Parathyroid adenoma (tissue), 2 donors: ENCODE data around the gene COL26A1.

Experiments
- H2AFZ ChIP-seq: fragments of 300-600 bp; sonication (generic); one replicate; pipeline ENCODE4 v1.7.0; 2017; ENCODE audit warnings: antibody characterized with exemption, mild to moderate bottlenecking
- H3K27ac ChIP-seq: fragments of 300-600 bp; sonication (generic); one replicate; pipeline ENCODE4 v1.7.0; 2017
- H3K27me3 ChIP-seq: fragments of 300-600 bp; sonication (generic); one replicate; pipeline ENCODE4 v1.7.0; 2017; ENCODE audit warnings: low read length; ENCODE audit not compliant: control insufficient read depth, insufficient read depth
- H3K36me3 ChIP-seq: fragments of 300-600 bp; sonication (generic); one replicate; pipeline ENCODE4 v1.7.0; 2017; ENCODE audit warnings: low read length; ENCODE audit not compliant: control insufficient read depth, insufficient read depth
- H3K4me1 ChIP-seq: fragments of 300-600 bp; sonication (generic); one replicate; pipeline ENCODE4 v1.7.0; 2017; ENCODE audit warnings: control low read depth
- H3K4me2 ChIP-seq: fragments of 300-600 bp; sonication (generic); one replicate; pipeline ENCODE4 v1.7.0; 2017; ENCODE audit warnings: low read length
- H3K4me3 ChIP-seq: fragments of 300-600 bp; sonication (generic); one replicate; pipeline ENCODE4 v1.7.0; 2017; ENCODE audit warnings: low read depth, low read length
- H3K79me2 ChIP-seq: fragments of 300-600 bp; sonication (generic); one replicate; pipeline ENCODE4 v1.7.0; 2017; ENCODE audit warnings: control low read depth
- H3K9ac ChIP-seq: fragments of 300-600 bp; sonication (generic); one replicate; pipeline ENCODE4 v1.7.0; 2017; ENCODE audit warnings: mild to moderate bottlenecking
- H3K9me3 ChIP-seq: fragments of 300-600 bp; sonication (generic); one replicate; pipeline ENCODE4 v1.7.0; 2017; ENCODE audit warnings: low read length; ENCODE audit not compliant: control insufficient read depth
- TF ChIP-seq, protein P1 (sequence below): fragments of 300-600 bp; sonication (generic); IDR thresholded peaks from one replicate; pipeline ENCODE4 v1.7.0; 2017; ENCODE audit warnings: antibody characterized with exemption, mild to moderate bottlenecking
- donor health status: primary hyperparathyroidism.

Gene COL26A1

DNA sequence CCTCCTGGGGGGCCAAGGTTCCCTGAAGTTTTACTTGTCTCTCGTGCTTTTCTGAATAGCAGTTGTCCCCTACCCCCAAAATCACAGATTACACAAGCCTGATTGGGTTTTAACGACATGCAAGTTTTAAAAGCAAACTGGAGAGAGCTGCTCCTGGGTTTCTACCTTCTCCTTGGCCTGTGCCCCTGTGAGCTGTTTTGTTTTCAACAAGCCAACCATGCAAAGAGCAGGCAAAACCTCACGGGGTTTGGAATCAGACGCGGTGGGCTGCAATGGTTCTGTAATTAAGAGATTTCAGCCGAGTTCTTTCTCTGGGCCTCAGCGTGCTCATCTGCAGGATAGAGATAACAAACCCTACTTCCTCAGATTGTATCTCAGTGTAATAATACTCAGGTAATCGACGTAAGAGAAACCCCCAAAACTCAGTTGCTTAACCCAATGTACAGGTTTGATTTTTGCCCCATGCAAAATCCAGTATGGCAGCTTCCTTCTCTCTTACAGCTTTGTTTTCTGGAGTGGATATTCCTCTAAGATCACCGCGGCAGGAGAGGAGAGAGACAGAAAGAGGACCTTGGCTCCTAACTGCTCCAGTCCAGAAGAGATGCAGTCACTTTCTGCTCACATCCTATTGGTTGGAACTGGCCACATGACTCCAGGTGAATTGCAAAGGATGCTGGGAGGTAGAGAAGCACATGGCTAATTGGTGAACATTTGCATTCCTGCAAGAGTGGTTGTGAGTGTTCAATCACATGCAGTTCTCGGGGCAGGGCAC is 224.4 kb downstream of the COL26A1 start:
- Histone ChIP-seq H3K9me3 (no peaks in the 10 kb centered on the region), H3K27ac (no peak overlapping the region), H3K4me3 (no peak overlapping the region), H3K27me3 (no peaks in the 10 kb centered on the region), H3K4me1 (no peaks in the 10 kb centered on the region), H3K9ac (no peak overlapping the region), H3K4me2 (no peak overlapping the region), H3K79me2 (no peaks in the 10 kb centered on the region), H2AFZ (no peak overlapping the region), H3K36me3 (no peaks in the 10 kb centered on the region)
- TF ChIP-seq, protein P1, sequence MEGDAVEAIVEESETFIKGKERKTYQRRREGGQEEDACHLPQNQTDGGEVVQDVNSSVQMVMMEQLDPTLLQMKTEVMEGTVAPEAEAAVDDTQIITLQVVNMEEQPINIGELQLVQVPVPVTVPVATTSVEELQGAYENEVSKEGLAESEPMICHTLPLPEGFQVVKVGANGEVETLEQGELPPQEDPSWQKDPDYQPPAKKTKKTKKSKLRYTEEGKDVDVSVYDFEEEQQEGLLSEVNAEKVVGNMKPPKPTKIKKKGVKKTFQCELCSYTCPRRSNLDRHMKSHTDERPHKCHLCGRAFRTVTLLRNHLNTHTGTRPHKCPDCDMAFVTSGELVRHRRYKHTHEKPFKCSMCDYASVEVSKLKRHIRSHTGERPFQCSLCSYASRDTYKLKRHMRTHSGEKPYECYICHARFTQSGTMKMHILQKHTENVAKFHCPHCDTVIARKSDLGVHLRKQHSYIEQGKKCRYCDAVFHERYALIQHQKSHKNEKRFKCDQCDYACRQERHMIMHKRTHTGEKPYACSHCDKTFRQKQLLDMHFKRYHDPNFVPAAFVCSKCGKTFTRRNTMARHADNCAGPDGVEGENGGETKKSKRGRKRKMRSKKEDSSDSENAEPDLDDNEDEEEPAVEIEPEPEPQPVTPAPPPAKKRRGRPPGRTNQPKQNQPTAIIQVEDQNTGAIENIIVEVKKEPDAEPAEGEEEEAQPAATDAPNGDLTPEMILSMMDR = no peak

DNA sequence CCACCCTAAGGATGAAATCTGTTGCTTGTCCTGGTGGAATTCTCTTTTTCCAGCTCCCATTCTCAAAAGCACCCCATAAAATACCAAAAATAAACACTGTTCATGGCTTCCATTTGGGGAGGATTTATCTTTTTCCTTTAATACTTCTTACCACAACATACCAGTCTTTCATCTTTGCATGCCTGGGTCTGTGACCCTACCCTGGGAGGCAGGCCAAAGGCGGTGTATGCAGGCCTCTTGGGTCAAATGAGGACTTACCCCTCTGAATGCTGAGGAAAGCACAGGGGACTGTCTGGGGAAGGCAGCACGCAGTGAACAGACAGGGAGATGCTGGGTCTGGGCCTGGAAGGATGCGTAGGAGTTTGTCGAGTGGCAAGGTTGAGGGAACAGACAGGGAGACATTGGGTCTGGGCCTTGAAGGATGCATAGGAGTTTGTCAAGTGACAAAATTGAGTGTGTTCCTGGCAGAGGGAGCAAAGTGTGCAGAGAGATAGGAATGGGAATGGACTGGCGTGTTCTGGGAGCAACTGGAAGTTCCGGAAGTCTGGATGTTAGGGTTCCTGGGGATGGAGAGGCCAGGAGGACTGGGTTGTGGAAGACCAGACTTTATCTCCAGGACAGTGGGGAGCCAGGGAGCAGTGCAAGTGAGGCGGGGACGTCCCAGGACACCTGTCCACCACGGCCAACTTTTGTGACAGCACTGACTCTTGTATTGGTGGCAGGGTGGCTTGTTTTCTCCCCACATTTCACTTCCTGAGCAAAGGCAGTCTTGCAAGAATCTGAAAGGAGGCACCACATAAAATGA is 225.7 kb downstream of the COL26A1 start:
- H3K27ac ChIP-seq = no peak overlapping the region
- TF ChIP-seq, protein P1 = no peak

DNA sequence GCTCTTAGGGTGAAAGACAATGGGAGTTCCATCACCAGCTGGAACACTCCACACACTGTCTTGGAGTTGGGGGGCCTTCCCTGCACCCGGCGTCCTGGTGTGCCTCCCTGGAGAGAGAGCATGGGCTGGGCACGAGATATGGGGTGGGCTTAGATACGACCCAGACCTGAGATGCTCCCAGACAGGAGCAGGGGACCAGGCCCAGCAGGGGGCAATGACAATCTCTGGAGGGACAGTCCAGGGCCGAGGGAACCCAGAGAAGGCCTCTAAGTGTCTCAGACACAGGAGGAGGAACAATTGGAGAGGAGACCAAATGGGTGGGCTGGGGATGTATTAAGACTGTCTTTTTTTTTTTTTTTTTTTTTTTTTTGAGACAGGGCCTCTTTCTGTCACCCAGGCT is 226.4 kb downstream of the COL26A1 start:
- H3K9me3 ChIP-seq = no peaks in the 10 kb centered on the region
- H3K4me3 ChIP-seq = no peak overlapping the region
- H3K27me3 ChIP-seq = no peaks in the 10 kb centered on the region
- no peak overlapping the region for H3K4me2 ChIP-seq
- no peak overlapping the region for H3K9ac ChIP-seq
- no peaks in the 10 kb centered on the region for H3K79me2 ChIP-seq
- no peaks in the 10 kb centered on the region for H3K4me1 ChIP-seq
- H3K36me3 ChIP-seq = no peaks in the 10 kb centered on the region
- no peak overlapping the region for H2AFZ ChIP-seq
- TF ChIP-seq, protein P1 = no peak
- no peak overlapping the region for H3K27ac ChIP-seq

More for the DNA sequence above, 225.7 kb downstream of the COL26A1 start:
- no peaks in the 10 kb centered on the region for H3K27me3 ChIP-seq
- H3K4me3 ChIP-seq = no peak overlapping the region
- no peaks in the 10 kb centered on the region for H3K79me2 ChIP-seq
- H3K9ac ChIP-seq = no peak overlapping the region
- H3K9me3 ChIP-seq = no peaks in the 10 kb centered on the region
- H3K4me1 ChIP-seq = no peaks in the 10 kb centered on the region
- no peak overlapping the region for H2AFZ ChIP-seq
- H3K36me3 ChIP-seq = no peaks in the 10 kb centered on the region
- H3K4me2 ChIP-seq = no peak overlapping the region

DNA sequence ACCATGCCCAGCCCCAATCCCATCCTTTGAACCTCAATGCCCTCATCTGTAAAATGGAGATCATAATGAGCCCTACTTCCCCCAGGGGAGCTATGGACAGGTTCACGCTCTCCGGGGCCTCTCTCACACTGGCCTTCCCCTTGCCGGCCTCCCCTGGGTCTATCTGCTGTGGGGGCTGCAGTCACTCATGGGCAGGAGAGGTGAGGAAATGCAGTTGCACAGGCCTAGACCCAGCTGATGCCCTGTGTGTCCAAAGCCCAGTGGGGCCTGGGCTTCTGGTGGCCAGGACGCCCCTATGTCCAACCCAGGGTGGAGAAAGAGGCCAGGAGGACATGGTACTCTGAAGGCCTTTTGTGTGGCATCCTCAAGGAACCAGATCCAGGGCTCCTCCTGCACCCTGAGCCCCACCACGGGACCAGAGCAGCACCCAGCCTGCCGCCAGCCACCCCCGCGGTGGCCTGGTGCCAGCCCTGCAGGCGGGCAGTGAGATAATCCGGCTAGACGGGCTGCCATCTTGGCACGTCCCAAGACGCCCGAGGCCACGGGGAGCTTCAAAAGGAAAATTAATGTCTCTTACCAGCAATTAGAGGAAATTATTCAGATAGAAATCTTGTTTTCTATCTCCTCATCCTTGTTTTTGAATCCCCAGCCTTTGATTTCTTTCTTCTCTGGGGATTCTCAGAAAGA is 227.4 kb downstream of the COL26A1 start:
- Histone ChIP-seq H3K9ac (no peak overlapping the region), H3K4me3 (no peak overlapping the region), H2AFZ (no peak overlapping the region), H3K36me3 (no peaks in the 10 kb centered on the region), H3K27me3 (no peaks in the 10 kb centered on the region), H3K4me1 (no peaks in the 10 kb centered on the region), H3K4me2 (no peak overlapping the region), H3K79me2 (no peaks in the 10 kb centered on the region), H3K9me3 (no peaks in the 10 kb centered on the region), H3K27ac (no peak overlapping the region)
- TF ChIP-seq, protein P1 = no peak
